Measurements from ENCODE around the gene PIGP. TPM values are rescaled to one million over a fixed set of nuclear protein-coding genes. Genes with fewer than 3 reads are reported as not detected.

PIGP gene
- total and polyA plus RNA-seq, 9 of the 15 experiments (the other 6 are each of a cell fraction or from before 2014, with no cell fraction given) = 18.3 to 122 (median 35.6) TPM

- no peak for TF ChIP-seq ELF4 (CRISPR knock-in tag; IDR thresholded peaks at IDR 0.05)
- TF ChIP-seq JUND (IDR thresholded peaks at IDR 0.05; ENCODE audit: borderline replicate concordance, low read depth, low read length) = peak; percentile 22; the same call in 1 of the 2 replicates
- no peak for TF ChIP-seq JUND (tag; IDR thresholded peaks at IDR 0.05; ENCODE audit: borderline replicate concordance, low read depth, low read length)
- no peak for TF ChIP-seq THAP12 (CRISPR knock-in tag; IDR thresholded peaks at IDR 0.05)
- no peak for TF ChIP-seq MIER1 (IDR thresholded peaks at IDR 0.05; ENCODE audit: low read depth)
- TF ChIP-seq NRF1 (conservative IDR thresholded peaks at IDR 0.05 in 1 of 2, IDR thresholded peaks at IDR 0.05 in 1 of 2) = no peak; a peak in 1 of 4 replicates
- TF ChIP-seq, protein P1, sequence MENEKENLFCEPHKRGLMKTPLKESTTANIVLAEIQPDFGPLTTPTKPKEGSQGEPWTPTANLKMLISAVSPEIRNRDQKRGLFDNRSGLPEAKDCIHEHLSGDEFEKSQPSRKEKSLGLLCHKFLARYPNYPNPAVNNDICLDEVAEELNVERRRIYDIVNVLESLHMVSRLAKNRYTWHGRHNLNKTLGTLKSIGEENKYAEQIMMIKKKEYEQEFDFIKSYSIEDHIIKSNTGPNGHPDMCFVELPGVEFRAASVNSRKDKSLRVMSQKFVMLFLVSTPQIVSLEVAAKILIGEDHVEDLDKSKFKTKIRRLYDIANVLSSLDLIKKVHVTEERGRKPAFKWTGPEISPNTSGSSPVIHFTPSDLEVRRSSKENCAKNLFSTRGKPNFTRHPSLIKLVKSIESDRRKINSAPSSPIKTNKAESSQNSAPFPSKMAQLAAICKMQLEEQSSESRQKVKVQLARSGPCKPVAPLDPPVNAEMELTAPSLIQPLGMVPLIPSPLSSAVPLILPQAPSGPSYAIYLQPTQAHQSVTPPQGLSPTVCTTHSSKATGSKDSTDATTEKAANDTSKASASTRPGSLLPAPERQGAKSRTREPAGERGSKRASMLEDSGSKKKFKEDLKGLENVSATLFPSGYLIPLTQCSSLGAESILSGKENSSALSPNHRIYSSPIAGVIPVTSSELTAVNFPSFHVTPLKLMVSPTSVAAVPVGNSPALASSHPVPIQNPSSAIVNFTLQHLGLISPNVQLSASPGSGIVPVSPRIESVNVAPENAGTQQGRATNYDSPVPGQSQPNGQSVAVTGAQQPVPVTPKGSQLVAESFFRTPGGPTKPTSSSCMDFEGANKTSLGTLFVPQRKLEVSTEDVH (IDR thresholded peaks at IDR 0.05; ENCODE audit: low read depth, partially characterized antibody) = no peak
- no peak for TF ChIP-seq YY1 (IDR thresholded peaks at IDR 0.05; ENCODE audit: borderline replicate concordance in 1 of 3, control insufficient read depth in 1 of 3, extremely low read depth in 1 of 3, insufficient read depth in 3 of 3, insufficient read length in 1 of 3, insufficient replicate concordance in 2 of 3, low read depth in 1 of 3, low read length in 2 of 3)
- TF ChIP-seq YBX1 (IDR thresholded peaks at IDR 0.05) = no peak
- TF ChIP-seq HDAC3 (IDR thresholded peaks at IDR 0.05; ENCODE audit: borderline replicate concordance, partially characterized antibody) = no peak
- no peak for TF ChIP-seq XRCC3 (IDR thresholded peaks at IDR 0.05)
- TF ChIP-seq NCOA6 (IDR thresholded peaks at IDR 0.05) = no peak
- TF ChIP-seq ARID2 (IDR thresholded peaks at IDR 0.05) = no peak
- no peak for TF ChIP-seq SIN3A (IDR thresholded peaks at IDR 0.05; ENCODE audit: borderline replicate concordance in 2 of 2, control insufficient read depth in 1 of 2, low read depth in 2 of 2, low read length in 2 of 2)
- 0 out of 2 replicates have a peak, but pooled peaks have one; percentile 16 for TF ChIP-seq L3MBTL2 (IDR thresholded peaks at IDR 0.05)
- TF ChIP-seq ZNF785 (CRISPR knock-in tag; IDR thresholded peaks at IDR 0.05) = no peak
- no peak for TF ChIP-seq ZNF324 (CRISPR knock-in tag; IDR thresholded peaks at IDR 0.05)
- TF ChIP-seq C11orf30 (IDR thresholded peaks at IDR 0.05; ENCODE audit: low read depth) = peak; percentile 75
- no peak for TF ChIP-seq RNF2 (IDR thresholded peaks at IDR 0.05)
- no peak for TF ChIP-seq HES1 (IDR thresholded peaks at IDR 0.05; ENCODE audit: low read depth)
These were observed 54.8 kb downstream of the PIGP start (continued) for GRCh38 chr21:37017951-37018679.

All from K562 (cell line).